Ishikawa (cell line): ENCODE measurements around the gene NUDC.

ENCODE experiments used
- CEBPB ChIP-seq: IDR thresholded peaks from 2 replicates; pipeline ENCODE4 v1.6.1; 2012
- EGR1 ChIP-seq: IDR thresholded peaks from 2 replicates; pipeline ENCODE4 v1.6.1; 2012
- EP300 ChIP-seq: IDR thresholded peaks from 2 replicates; pipeline ENCODE4 v1.6.1; 2012; ENCODE audit warnings: borderline replicate concordance
- FOXM1 ChIP-seq: IDR thresholded peaks from 2 replicates; pipeline ENCODE4 v1.6.1; 2012; ENCODE audit warnings: low read depth, borderline replicate concordance
- MAX ChIP-seq: IDR thresholded peaks from 2 replicates; pipeline ENCODE4 v1.6.1; 2012
- RAD21 ChIP-seq: IDR thresholded peaks from 2 replicates; pipeline ENCODE4 v1.6.1; 2012; ENCODE audit warnings: low read depth
- REST ChIP-seq: IDR thresholded peaks from 2 replicates; pipeline ENCODE4 v1.6.1; 2012; ENCODE audit warnings: low read depth, mild to moderate bottlenecking
- TAF1 ChIP-seq: IDR thresholded peaks from 2 replicates; pipeline ENCODE4 v1.6.1; 2012; ENCODE audit warnings: low read depth, mild to moderate bottlenecking
- TEAD4 ChIP-seq: IDR thresholded peaks from 2 replicates; pipeline ENCODE4 v1.6.1; 2012
- ZBTB7A ChIP-seq: IDR thresholded peaks from 2 replicates; pipeline ENCODE4 v1.6.1; 2012; ENCODE audit warnings: low read depth

DNA sequence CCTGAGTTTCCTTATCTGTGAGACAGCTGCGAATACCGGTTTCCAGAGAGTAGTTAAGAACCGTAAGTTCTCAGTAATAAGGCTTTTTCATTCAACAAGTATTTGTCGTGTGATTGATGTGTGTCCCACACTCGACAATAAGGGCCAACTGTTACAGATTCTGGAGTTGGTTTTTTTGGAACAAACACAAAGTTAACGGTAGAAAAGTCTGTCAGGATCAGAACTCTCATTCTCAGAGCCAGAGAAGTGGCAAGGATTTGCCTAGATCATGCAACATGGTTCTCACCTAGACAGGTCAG lies 837 bp downstream of the NUDC start:
- TF ChIP-seq TAF1, result no peak
- TF ChIP-seq EGR1, result no peak
- no peak for TF ChIP-seq ZBTB7A
- TF ChIP-seq REST, result no peak
- no peak for TF ChIP-seq EP300
- TF ChIP-seq RAD21, result no peak
- TF ChIP-seq MAX, result no peak
- TF ChIP-seq TEAD4, result no peak
- no peak for TF ChIP-seq FOXM1
- TF ChIP-seq CEBPB, result no peak
